ENCODE measurements around the gene CTNNB1. TPM values are rescaled to one million over a fixed set of nuclear protein-coding genes. Genes with fewer than 3 reads are reported as not detected.
A peak's percentile ranks its signal among the peaks of the same experiment; 100 is the strongest.

Gene CTNNB1
- total RNA-seq, 1 experiment from 2014 or later: 387 TPM

DNA sequence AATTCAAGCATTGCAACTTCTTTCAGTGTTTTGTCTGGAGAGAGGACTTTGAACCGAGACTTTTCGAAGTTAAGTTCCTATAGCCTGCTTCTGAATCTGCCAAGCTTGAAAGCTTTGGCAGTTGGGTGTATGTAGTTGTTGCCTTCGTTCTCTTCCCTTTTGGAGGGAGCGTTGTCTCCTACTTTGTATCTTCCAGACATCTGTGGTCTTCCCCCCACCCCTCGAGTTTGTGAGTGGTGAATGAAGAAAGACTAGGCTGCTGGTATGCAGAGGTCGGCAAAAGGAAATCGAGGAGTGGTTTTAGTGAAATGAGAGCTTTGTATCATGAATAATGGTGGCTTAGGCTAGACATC lies 1.3 kb downstream of the CTNNB1 start (continued):
- TF ChIP-seq ZNF281 (CRISPR knock-in tag; IDR thresholded peaks at IDR 0.05): no peak
- no peak for TF ChIP-seq HMGA2 (CRISPR knock-in tag; IDR thresholded peaks at IDR 0.05)
- TF ChIP-seq, protein P1, sequence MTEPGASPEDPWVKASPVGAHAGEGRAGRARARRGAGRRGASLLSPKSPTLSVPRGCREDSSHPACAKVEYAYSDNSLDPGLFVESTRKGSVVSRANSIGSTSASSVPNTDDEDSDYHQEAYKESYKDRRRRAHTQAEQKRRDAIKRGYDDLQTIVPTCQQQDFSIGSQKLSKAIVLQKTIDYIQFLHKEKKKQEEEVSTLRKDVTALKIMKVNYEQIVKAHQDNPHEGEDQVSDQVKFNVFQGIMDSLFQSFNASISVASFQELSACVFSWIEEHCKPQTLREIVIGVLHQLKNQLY (CRISPR knock-in tag; IDR thresholded peaks at IDR 0.05): no peak
- TF ChIP-seq STAT6 (CRISPR knock-in tag; conservative IDR thresholded peaks at IDR 0.05; ENCODE audit: low read depth): no peak
- TF ChIP-seq ARID4B (CRISPR knock-in tag; IDR thresholded peaks at IDR 0.05; ENCODE audit: borderline replicate concordance): no peak
- no peak for TF ChIP-seq ETV6 (CRISPR knock-in tag; IDR thresholded peaks at IDR 0.05)
- no peak for TF ChIP-seq ATF1 (CRISPR knock-in tag; IDR thresholded peaks at IDR 0.05)

GRCh38 chr3:41202075-41202833 lies 2.9 kb downstream of the CTNNB1 start:
- no peak for DNase-seq (ENCODE audit: low spot score)
- no peak for ATAC-seq
- TF ChIP-seq, protein P2, sequence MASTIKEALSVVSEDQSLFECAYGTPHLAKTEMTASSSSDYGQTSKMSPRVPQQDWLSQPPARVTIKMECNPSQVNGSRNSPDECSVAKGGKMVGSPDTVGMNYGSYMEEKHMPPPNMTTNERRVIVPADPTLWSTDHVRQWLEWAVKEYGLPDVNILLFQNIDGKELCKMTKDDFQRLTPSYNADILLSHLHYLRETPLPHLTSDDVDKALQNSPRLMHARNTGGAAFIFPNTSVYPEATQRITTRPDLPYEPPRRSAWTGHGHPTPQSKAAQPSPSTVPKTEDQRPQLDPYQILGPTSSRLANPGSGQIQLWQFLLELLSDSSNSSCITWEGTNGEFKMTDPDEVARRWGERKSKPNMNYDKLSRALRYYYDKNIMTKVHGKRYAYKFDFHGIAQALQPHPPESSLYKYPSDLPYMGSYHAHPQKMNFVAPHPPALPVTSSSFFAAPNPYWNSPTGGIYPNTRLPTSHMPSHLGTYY (CRISPR knock-in tag; IDR thresholded peaks at IDR 0.05): no peak
- TF ChIP-seq ZNF317 (CRISPR knock-in tag; IDR thresholded peaks at IDR 0.05; ENCODE audit: borderline replicate concordance, low read depth) (no peak), ZBTB43 (CRISPR knock-in tag; IDR thresholded peaks at IDR 0.05) (no peak), GABPB1 (CRISPR knock-in tag; IDR thresholded peaks at IDR 0.05) (no peak)
- TF ChIP-seq, protein P3, sequence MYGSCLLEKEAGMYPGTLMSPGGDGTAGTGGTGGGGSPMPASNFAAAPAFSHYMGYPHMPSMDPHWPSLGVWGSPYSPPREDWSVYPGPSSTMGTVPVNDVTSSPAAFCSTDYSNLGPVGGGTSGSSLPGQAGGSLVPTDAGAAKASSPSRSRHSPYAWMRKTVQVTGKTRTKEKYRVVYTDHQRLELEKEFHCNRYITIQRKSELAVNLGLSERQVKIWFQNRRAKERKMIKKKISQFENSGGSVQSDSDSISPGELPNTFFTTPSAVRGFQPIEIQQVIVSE (CRISPR knock-in tag; IDR thresholded peaks at IDR 0.05; ENCODE audit: borderline replicate concordance): no peak
- Mint-ChIP-seq H3K36me3 (no peaks in the 10 kb centered on the region), H3K9me3 (no peaks in the 10 kb centered on the region), H3K27me3 (ENCODE audit: low read depth) (no peaks in the 10 kb centered on the region), H3K4me1 (peaks cover 67% of the 10 kb centered on the region), H3K4me3 (peak overlapping the region; percentile 84), H3K27ac (peak overlapping the region; percentile 76)
- ChIA-PET CTCF (interaction anchor here (0.5 to 0.7 kb wide), 6 partner anchors 13 to 880 kb away, joined by 3 to 4 read pairs (median 3); no protein-coding TSS in a partner anchor), POLR2A (interaction anchor here (0.7 kb wide), 2 partner anchors 30 to 31 kb away, joined by 3 to 7 read pairs; no protein-coding TSS in a partner anchor)

Measured in WTC11 (cell line).